Liver (tissue), 3 donors: ENCODE measurements around the gene MAPKBP1.

Experiments used
- EGR1 ChIP-seq, 2 donors: IDR thresholded peaks; 2 replicates each; pipeline ENCODE4 v1.6.1; 2016 to 2018; ENCODE audit warnings: antibody characterized with exemption in 2 of 2, low read depth in 2 of 2
- FOXA1 ChIP-seq: IDR thresholded peaks from 2 replicates; pipeline ENCODE4 v1.6.1; 2016; ENCODE audit warnings: antibody characterized with exemption
- JUND ChIP-seq, 2 donors: IDR thresholded peaks; 2 replicates each; pipeline ENCODE4 v1.6.1; 2016; ENCODE audit warnings: antibody characterized with exemption in 2 of 2
- NR2F2 ChIP-seq: IDR thresholded peaks from 2 replicates; pipeline ENCODE4 v1.6.1; 2016; ENCODE audit warnings: antibody characterized with exemption
- SP1 ChIP-seq: IDR thresholded peaks from 2 replicates; pipeline ENCODE4 v1.6.1; 2018; ENCODE audit warnings: antibody characterized with exemption, mild to moderate bottlenecking
- YY1 ChIP-seq: IDR thresholded peaks from 2 replicates; pipeline ENCODE4 v1.6.1; 2016; ENCODE audit warnings: antibody characterized with exemption, mild to moderate bottlenecking
- TF ChIP-seq, protein P1 (sequence below): IDR thresholded peaks from 2 replicates; pipeline ENCODE4 v1.6.1; 2016; ENCODE audit warnings: antibody characterized with exemption
- TF ChIP-seq, protein P2 (sequence below): fragments of 150-350 bp; IDR thresholded peaks from 2 replicates; pipeline ENCODE4 v1.5.1; 2017; ENCODE audit warnings: improper control_type of control experiment, low read depth, low read length; ENCODE audit not compliant: missing input control
- TF ChIP-seq, protein P3 (sequence below): IDR thresholded peaks from 2 replicates; pipeline ENCODE4 v1.6.1; 2016; ENCODE audit warnings: antibody characterized with exemption
- TF ChIP-seq, protein P4 (sequence below): IDR thresholded peaks from 2 replicates; pipeline ENCODE4 v1.6.1; 2016; ENCODE audit warnings: antibody characterized with exemption, mild to moderate bottlenecking
- TF ChIP-seq, protein P5 (sequence below): IDR thresholded peaks from 2 replicates; pipeline ENCODE4 v1.6.1; 2016; ENCODE audit warnings: antibody characterized with exemption
- donor health status: healthy.
- donor health status: healthy.

DNA sequence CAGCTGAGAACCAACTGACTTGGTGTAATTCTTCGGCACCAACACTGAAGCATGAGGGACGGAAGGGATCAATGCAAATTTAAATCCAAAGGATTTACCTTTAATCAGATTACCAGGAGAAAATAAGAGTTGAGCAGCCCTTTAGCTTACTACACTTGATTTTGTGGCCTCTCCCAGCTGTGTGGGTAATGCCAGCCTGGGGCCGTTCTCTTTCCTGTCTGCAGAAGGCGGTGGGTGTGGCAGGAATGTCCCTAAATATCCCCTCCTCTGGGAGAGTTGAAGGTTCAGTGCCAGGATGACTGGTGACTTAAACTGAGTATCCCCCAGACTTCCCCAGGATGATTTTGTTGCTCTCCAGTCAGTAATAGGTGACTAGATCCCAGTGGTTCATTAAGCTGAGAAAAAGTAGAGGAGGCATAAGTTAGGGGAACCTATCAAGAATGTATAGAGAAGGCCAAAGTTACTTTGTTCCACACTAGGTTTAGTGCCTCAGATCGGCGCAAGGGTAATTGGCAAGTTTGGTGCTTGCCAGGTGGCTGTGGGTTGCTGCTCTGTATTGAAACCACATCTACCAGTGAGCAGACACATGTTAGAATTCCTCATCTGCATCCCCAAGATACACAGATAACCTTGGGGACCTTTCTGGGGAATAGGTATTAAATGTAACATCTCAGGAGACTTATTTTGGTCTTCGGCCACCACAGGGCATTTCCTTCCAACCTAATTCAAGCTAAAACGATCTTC, 23.1 kb downstream of the MAPKBP1 start:
- TF ChIP-seq, protein P1, sequence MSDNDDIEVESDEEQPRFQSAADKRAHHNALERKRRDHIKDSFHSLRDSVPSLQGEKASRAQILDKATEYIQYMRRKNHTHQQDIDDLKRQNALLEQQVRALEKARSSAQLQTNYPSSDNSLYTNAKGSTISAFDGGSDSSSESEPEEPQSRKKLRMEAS = no peak
- TF ChIP-seq SP1 (no peak), NR2F2 (no peak), JUND (IDR thresholded peaks at IDR 0.05) (no peak), EGR1 (IDR thresholded peaks at IDR 0.05; ENCODE audit: low read depth in 2 of 2) (no peak), FOXA1 (no peak), YY1 (no peak)
- TF ChIP-seq, protein P2, sequence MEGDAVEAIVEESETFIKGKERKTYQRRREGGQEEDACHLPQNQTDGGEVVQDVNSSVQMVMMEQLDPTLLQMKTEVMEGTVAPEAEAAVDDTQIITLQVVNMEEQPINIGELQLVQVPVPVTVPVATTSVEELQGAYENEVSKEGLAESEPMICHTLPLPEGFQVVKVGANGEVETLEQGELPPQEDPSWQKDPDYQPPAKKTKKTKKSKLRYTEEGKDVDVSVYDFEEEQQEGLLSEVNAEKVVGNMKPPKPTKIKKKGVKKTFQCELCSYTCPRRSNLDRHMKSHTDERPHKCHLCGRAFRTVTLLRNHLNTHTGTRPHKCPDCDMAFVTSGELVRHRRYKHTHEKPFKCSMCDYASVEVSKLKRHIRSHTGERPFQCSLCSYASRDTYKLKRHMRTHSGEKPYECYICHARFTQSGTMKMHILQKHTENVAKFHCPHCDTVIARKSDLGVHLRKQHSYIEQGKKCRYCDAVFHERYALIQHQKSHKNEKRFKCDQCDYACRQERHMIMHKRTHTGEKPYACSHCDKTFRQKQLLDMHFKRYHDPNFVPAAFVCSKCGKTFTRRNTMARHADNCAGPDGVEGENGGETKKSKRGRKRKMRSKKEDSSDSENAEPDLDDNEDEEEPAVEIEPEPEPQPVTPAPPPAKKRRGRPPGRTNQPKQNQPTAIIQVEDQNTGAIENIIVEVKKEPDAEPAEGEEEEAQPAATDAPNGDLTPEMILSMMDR = no peak
- TF ChIP-seq, protein P3, sequence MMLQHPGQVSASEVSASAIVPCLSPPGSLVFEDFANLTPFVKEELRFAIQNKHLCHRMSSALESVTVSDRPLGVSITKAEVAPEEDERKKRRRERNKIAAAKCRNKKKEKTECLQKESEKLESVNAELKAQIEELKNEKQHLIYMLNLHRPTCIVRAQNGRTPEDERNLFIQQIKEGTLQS = no peak
- TF ChIP-seq, protein P4, sequence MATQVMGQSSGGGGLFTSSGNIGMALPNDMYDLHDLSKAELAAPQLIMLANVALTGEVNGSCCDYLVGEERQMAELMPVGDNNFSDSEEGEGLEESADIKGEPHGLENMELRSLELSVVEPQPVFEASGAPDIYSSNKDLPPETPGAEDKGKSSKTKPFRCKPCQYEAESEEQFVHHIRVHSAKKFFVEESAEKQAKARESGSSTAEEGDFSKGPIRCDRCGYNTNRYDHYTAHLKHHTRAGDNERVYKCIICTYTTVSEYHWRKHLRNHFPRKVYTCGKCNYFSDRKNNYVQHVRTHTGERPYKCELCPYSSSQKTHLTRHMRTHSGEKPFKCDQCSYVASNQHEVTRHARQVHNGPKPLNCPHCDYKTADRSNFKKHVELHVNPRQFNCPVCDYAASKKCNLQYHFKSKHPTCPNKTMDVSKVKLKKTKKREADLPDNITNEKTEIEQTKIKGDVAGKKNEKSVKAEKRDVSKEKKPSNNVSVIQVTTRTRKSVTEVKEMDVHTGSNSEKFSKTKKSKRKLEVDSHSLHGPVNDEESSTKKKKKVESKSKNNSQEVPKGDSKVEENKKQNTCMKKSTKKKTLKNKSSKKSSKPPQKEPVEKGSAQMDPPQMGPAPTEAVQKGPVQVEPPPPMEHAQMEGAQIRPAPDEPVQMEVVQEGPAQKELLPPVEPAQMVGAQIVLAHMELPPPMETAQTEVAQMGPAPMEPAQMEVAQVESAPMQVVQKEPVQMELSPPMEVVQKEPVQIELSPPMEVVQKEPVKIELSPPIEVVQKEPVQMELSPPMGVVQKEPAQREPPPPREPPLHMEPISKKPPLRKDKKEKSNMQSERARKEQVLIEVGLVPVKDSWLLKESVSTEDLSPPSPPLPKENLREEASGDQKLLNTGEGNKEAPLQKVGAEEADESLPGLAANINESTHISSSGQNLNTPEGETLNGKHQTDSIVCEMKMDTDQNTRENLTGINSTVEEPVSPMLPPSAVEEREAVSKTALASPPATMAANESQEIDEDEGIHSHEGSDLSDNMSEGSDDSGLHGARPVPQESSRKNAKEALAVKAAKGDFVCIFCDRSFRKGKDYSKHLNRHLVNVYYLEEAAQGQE = no peak
- TF ChIP-seq, protein P5, sequence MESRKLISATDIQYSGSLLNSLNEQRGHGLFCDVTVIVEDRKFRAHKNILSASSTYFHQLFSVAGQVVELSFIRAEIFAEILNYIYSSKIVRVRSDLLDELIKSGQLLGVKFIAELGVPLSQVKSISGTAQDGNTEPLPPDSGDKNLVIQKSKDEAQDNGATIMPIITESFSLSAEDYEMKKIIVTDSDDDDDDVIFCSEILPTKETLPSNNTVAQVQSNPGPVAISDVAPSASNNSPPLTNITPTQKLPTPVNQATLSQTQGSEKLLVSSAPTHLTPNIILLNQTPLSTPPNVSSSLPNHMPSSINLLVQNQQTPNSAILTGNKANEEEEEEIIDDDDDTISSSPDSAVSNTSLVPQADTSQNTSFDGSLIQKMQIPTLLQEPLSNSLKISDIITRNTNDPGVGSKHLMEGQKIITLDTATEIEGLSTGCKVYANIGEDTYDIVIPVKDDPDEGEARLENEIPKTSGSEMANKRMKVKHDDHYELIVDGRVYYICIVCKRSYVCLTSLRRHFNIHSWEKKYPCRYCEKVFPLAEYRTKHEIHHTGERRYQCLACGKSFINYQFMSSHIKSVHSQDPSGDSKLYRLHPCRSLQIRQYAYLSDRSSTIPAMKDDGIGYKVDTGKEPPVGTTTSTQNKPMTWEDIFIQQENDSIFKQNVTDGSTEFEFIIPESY = no peak
